Ishikawa (cell line): Measurements from ENCODE around the gene DQX1.

Experiments used
- EP300 ChIP-seq: IDR thresholded peaks from 2 replicates; pipeline ENCODE4 v1.6.1; 2012; ENCODE audit warnings: borderline replicate concordance
- RAD21 ChIP-seq: IDR thresholded peaks from 2 replicates; pipeline ENCODE4 v1.6.1; 2012; ENCODE audit warnings: low read depth
- TAF1 ChIP-seq: IDR thresholded peaks from 2 replicates; pipeline ENCODE4 v1.6.1; 2012; ENCODE audit warnings: low read depth, mild to moderate bottlenecking
- TF ChIP-seq, protein P1 (sequence below): IDR thresholded peaks from 2 replicates; pipeline ENCODE4 v1.6.1; 2012
- TF ChIP-seq, protein P2 (sequence below): IDR thresholded peaks from 2 replicates; pipeline ENCODE4 v1.6.1; 2012

DNA sequence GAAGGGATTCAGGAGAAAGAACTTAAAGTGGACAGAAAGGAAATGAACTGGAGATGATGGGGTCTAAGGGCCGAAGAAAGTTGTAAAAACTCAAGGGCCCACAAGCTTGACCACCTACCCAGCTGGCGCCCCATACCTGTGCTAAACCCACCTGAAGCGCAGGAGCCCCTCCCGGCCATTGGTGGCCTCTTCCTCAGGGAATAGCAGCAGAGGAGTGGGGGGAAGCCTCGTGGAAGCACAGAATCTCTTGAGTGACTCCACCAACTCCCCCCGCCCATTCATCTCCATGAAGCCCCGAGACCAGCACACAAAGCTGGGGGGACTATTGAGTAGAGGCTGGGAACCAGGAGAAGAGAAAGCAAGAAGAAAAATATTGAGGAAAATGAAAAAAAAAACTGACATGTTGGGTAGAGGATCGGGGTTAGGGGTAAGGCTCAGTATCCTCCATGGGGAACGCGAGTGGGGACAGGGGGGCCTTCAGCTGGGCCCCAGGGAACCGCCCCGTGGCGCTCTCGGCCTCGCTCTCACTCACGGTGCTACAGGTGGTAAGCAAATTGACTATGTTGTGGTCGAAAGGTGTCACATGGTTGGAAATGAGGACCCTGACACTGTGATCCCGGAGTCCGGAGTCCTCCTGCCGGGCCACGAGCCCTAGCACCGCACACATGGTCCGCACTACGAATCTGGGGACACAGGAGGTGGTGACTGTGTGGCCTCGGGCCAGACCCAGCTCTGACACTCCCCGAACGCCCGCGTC, 2.7 kb upstream of the DQX1 start:
- TF ChIP-seq TAF1 (no peak), EP300 (no peak), RAD21 (no peak)
- TF ChIP-seq, protein P1, sequence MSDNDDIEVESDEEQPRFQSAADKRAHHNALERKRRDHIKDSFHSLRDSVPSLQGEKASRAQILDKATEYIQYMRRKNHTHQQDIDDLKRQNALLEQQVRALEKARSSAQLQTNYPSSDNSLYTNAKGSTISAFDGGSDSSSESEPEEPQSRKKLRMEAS: no peak
- TF ChIP-seq, protein P2, sequence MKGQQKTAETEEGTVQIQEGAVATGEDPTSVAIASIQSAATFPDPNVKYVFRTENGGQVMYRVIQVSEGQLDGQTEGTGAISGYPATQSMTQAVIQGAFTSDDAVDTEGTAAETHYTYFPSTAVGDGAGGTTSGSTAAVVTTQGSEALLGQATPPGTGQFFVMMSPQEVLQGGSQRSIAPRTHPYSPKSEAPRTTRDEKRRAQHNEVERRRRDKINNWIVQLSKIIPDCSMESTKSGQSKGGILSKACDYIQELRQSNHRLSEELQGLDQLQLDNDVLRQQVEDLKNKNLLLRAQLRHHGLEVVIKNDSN: no peak
